ENCODE results near the gene TRMT2A.

The TRMT2A gene

GRCh38 chr22:20107951-20108756 is 8.9 kb downstream of the TRMT2A start:
- no peak for DNase-seq (ENCODE audit: low spot score)

DNA sequence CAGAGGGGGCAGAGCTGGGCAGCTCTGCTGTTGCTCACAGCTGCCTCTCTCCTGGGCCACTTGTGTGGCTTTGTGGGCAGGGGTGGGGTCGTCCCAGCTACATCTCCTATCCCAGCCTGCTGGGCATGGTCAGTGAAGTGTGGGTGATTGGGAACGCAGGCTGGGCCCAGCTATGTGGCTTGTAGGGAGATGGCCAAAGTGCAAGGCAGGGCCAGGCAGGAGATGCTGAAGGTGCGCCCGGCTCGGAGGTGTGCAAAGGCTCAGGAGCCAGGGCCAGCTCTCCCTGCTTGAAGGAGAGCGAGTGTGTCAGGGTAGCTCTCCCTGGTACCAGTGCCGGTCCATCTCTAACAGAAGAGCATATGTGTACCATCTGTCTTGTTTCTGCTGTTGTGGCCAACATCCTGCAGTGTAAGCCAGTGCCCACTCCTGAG is 9.5 kb downstream of the TRMT2A start:
- DNase-seq (ENCODE audit: low spot score), result no peak

DNA sequence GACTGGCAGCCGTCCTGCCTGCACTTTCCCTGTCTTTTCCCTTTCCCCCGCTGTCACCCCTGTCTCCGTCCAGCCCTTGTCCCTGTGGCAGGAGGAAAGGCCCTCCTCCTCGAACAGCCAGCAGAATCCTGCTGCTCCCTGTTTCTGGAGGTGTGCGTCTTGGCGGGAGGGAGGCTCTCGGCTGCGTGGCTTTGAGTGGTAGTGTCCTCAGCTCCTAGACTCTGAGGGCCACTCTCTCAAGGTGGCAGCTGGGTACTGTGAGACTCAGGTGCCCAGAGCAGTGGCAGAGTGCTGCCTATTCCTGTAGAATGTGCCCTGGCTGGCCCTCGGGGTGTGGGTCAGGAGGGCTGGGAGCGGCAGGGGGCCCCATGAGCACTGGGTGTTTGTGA is 10.2 kb downstream of the TRMT2A start:
- no peak for DNase-seq (ENCODE audit: low spot score)

DNA sequence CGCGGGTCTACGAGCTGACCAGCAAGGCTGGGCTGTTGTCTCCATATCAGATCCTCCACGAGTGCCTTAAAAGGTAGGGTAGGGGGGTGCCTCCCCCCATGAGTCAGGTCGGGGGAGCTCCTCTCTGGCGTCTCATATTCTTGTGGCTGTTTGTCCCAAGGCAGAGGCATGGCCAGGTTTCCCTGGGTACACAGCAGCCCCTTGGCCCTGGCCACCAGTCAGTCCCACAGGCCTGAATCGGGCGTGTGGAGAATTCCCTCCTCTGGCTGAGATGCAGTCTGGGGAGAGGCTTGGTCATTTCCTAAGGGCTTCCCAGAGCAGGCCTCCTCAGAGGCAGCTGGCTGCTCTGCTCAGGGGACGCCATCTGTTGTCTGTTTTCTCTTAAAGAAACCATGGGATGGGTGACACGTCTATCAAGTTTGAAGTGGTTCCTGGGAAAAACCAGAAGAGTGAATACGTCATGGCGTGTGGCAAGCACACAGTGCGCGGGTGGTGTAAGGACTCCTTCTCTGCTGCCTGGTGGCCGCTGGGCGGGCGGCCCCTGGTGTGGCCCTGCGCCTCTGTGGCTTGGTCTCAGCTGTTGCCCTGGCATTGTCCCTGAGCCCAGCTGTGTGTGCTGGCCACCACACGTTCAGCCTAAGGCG is 10.7 kb downstream of the TRMT2A start:
- DNase-seq (ENCODE audit: low spot score), result no peak

DNA sequence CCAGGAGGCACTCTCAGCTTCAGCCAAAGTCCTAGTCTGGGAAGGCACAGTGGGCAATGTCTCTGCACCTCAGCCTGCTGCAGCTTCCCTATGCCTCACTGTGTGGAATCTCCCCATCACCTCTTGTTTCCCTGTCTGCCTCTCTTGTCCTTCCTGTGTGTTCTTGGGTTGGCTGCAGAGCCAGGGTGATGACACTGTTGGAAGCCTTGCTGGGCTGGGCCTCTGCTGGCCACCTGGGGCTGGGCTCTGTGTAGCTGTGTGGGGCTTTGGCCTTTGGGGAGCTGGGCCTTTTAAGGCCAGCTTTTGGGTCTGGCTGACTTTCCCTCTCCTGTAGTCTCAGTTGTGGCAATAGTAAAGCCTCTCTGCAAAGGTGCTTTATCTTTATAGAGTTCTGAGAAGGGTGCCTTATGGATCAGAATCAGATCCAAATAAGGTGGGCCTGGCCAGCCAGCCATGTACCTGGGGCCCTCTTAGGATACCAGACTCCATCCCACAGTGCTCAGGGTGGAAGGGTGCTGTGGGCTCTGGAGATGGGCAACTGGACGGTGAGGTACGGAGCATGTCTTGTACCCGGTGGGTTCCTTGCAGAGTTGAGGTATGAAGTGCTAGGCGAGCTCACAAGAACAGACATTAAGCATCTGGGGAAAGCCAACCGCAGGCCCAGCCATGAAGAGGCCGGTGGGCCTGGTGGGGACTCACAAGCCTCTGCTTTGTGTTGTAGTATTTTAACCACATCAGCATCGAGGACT is 11.4 kb downstream of the TRMT2A start:
- DNase-seq (ENCODE audit: low spot score), result no peak

- no peak for DNase-seq (ENCODE audit: low spot score)
Measured at GRCh38 chr22:20102203-20102780, 14.7 kb downstream of the TRMT2A start.

GRCh38 chr22:20101638-20102037 is 15.4 kb downstream of the TRMT2A start:
- DNase-seq (ENCODE audit: low spot score), result no peak

DNA sequence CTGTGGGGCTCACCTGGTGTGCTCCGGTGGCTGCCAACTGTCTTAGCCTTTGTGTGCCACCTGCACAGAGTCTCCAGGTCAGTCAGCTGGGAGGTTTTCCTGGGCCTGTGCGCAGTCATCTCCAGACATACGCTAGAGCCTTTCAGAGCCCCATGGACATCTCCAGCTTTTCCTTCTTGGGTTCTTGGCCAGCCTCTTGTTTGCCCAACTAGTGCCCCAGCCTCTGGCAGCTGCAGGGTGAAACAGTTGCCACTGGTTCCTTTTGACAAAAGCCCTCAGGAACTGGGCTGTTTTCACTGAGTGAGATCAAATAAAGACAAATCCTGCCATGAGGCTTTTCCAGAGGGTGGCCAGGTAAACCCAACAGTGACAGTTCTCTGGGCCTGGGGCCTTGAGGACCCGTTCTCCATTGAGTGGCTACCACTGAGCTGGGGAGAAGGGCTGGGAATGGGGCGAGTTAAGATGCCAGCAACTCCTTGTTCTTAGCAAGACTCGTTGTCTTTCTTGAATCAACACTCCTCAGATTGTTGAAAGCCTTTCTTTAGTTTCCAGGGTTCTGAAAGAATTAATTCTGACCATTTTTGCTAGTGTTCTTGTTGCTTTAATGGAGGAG is 17.8 kb downstream of the TRMT2A start:
- no peak for DNase-seq (ENCODE audit: low spot score)

DNA sequence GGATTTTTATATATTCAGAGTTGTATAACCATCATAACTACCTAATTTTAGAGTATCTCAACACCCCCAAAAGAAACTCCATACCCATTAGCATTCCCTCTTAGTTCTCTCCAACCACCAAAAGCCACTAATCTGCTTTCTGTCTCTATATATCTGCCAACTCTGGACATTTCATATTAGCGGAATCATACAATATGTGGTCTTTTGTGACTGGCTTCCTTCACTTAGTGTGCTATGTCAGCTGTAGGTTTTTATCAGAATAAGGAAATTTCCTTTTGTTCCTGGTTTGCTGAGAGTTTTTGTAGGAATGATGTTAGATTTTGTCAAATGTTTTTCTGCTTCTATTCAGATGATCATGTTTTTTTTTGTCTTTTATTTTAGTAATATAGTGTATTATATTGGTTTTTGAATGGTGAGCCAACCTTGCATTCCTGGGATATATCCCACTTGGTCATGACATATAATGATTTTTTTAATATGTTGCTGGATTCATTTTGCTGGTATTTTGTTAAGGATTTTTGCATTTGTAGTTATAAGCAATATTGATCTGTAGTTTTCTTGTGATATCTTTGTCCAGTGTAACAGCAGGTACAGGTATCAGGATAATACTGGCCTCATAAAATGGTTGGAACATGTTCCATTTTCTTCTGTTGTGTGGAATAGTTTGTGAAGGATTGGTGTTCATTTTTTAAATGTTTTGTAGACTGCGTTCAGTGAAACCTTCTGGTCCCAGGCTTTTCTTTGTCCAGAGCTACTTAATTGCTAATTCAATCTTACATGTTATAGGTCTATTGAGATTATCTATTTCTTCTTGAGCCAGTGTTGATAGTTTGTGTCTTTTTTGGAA is 20.2 kb downstream of the TRMT2A start:
- no peak for DNase-seq (ENCODE audit: low spot score)

- no peak for DNase-seq (ENCODE audit: low spot score)
Measured at GRCh38 chr22:20095521-20095920, 21.5 kb downstream of the TRMT2A start.

DNA sequence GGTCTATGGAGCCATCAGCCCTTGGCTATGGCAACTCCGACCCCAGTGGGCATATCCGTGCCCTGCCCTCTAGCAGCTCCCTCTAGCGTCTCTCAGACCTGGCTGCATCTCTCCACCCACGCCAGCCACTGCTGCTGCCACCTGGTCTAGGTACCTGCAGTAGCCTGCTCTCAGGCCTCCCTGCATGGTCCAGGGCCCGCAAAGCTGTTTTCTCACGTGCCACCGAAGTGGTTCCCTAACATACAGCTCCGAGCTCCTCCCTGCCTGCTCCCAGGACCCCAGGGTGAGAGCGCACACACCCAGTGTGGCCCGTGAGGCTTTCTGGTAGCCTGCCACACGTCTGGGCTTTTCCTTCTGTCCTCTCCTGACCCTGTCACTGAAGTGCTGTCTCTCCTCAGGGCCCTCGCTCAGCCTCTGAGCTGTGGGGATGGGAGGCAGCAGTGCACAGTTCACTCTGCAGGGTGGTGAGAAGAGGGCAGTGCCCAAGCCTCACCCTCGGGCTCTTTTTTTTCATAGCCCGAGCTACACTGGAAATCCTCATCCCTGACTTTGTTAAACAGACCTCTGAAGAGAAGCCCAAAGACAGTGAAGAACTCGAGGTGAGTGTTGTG is 22.7 kb downstream of the TRMT2A start:
- DNase-seq (ENCODE audit: low spot score), result no peak

GRCh38 chr22:20093418-20094196 is 23.4 kb downstream of the TRMT2A start:
- no peak for DNase-seq (ENCODE audit: low spot score)

GRCh38 chr22:20092477-20092854 is 24.6 kb downstream of the TRMT2A start:
- DNase-seq (ENCODE audit: low spot score), result no peak

DNA sequence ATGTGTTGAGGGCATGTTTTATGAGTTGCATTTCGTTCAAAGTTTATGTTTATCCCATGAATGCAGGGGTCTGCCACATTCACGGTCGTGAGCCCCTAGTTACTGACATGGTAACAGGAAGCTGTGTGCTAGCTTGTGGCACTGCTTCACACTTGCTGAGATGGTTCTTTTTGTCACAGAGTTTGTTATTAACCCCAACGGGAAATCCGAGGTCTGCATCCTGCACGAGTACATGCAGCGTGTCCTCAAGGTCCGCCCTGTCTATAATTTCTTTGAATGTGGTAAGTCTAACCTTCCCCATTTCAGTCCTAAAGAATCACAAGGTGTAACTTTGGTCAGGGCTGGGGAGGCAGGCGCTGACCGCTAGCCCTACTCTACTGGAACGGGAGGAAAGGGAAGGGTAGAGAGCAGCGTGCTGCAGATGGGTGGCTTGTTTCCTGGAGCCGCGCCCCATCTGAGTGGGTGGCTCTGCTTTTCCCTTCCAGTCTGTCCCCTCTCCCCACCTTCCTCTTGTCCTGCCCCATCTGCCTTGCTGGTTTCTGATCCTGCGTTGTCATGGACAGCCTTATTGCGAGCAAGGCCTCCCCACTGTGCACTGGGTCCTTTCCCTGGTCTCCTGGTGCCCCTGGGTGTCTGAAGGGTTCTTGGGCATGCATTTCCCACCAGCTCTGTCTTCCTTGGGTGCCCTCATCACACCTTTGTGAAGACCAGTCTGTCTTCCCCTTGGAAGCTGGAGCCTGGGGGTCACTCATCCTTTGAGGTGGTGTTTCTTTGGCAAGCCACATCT is 25.1 kb downstream of the TRMT2A start:
- DNase-seq (ENCODE audit: low spot score), result no peak

DNA sequence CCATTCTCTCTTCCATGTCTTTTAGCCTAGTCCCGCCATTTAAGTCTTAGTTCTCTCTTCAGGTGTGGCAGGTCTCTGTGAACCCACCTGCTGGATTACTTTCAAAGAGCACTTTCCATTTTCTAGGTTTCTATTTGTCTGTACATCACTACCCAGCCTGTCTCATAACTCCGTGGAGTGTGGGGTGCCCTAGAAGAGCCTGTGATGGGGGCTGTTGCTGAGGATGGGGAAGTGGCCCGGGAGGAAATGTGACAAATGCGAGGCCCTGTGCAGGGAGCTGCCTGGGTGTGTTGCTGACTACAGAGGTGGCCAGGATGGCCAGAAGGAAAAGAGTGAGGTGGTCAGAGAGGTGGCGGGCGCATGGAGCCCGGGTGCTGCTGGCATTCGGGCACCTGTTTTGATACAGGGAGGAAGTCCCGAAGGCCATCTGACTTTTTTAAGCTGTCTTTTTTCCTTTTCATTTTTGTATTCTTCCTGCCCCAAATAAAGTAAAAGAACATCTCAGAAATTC is 26.2 kb downstream of the TRMT2A start:
- DNase-seq (ENCODE audit: low spot score), result no peak

DNA sequence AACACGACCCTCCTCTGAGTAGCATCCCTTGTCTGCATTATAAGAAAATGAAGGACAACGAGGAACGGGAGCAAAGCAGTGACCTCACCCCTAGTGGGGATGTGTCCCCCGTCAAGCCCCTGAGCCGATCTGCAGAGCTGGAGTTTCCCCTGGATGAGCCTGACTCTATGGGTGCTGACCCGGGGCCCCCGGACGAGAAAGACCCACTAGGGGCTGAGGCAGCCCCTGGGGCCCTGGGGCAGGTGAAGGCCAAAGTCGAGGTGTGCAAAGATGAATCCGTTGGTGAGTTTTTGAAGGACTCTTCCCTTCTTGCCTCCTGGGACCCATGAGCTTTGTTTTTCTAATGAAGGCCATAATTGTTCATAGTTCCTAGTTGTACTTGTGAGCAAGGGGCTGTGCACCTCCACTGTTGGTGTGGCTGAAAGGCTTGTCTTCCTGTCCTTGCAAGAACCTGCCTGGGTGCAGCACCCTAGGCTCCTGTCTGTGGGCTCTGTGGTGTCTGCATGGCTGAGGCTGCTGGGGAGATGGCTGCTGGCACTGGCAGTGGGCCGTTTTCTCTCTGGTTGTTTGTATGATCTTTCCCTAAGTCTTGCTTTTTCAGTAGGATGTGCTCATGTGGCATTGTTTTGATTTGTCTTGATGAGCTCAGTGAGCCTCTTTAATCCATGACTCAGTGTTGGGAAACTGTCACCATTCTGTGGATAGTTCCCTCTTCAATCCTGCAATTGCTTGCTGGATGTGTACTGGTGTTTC is 26.9 kb downstream of the TRMT2A start:
- DNase-seq (ENCODE audit: low spot score), result no peak

- DNase-seq (ENCODE audit: low spot score), result no peak
Measured at GRCh38 chr22:20089226-20089976, 27.6 kb downstream of the TRMT2A start.

Data from SK-N-DZ (cell line).